GM21423 (cell line): Measurements from ENCODE around the gene MAP3K4.
A peak's percentile ranks its signal among the peaks of the same experiment; 100 is the strongest.
"Not testable (repeated sequence)": the region's sequence is repeated elsewhere in the genome, so short reads cannot be mapped to it uniquely, and the experiment has no call there.

Experiments
- ATAC-seq: cut with Tn5 transposase; IDR thresholded peaks from one replicate; pipeline ENCODE4 v1.9.1; 2021; ENCODE audit warnings: mild to moderate bottlenecking, moderate library complexity; ENCODE audit not compliant: unreplicated experiment

MAP3K4 gene

DNA sequence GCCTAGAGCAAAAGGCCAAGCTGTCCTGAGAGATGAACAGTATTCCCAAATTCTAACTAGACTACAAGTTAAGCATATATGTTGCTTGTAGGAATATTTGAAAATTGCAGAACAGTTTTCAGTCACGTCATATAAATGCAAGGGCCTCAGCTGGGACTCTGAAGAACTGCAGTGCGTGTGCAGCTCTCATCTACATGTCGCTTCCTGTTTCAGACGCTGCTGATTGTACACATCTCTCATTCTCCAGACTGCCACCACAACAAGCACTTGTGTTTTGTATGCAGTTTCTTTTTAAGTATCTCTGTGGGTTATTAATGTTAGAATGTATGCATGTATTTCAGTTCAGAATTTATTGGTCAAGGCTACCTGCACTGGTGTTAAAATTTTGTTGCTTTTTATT is 119.7 kb downstream of the MAP3K4 start:
- no peak for ATAC-seq

GRCh38 chr6:161115468-161115867 is 123.9 kb downstream of the MAP3K4 start:
- ATAC-seq, result no peak

DNA sequence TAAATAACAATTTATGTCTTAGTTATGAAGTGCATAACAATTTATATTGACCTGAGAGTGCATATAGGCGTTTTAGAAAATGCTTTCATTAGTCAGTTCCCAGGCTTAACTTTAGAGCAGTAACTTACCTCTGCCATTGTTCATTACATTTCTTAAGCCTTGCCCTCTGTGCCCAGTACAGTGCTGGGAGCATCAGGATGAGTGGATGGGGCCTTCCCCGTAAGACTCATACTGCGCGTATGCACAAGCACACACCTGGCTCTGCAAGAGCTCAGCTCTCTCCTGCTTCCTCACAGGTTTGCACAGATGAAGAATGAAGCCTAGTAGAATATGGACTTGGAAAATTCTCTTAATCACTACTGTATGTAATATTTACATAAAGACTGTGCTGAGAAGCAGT is 125.0 kb downstream of the MAP3K4 start:
- ATAC-seq, result no peak

DNA sequence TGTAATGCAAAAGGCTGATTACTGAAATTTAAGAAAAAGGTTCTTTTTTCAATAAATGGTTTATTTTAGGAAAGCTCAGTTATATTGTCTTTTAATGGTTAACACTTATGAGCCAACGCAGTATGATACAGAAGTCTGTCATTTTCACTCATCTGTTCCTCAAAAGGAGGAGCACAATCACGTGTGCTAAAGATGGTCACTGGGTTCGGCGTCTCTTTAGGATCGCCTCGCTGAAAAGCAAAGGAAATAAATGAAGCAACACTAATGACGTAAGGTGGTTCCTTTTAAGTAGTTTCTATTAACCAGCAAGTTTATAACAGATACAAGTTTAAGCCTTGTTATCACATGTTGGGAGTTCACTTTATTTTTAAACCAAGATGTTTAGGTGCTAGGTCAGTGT is 125.7 kb downstream of the MAP3K4 start:
- no peak for ATAC-seq

DNA sequence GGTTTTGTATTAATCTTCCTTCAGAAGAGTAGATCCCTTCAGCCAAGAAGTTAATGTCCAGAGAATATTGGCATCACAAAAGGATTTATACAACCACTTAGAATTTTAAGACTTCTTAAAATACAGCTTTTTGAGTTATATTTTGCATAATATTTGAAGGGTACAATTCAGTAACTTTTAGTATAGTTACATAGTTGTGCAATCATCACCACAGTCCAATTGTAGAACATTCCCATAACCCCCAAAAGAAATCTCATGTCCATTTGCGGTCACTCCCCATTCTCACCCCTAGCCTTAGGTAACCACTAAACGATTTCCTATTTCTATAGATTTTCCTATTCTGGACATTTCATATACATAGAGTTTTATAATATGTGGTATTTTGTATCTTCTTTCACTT is 126.4 kb downstream of the MAP3K4 start:
- no peak for ATAC-seq

DNA sequence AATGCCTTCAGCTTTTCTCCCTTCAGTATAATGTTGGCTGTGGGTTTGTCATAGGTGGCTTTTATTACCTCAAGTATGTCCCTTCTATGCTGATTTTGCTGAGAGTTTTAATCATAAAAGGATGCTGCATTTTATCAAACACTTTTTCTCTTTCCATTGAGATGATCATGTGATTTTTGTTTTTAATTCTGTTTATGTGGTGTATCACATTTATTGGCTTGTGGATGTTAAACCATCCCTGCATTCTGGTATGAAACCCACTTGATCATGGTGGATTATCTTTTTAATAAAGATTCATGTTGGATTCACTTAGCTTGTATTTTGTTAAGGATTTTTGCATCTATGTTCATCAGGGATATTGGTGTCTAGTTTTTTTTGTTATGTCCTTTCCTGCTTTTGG is 131.8 kb downstream of the MAP3K4 start:
- not testable (repeated sequence) for ATAC-seq

DNA sequence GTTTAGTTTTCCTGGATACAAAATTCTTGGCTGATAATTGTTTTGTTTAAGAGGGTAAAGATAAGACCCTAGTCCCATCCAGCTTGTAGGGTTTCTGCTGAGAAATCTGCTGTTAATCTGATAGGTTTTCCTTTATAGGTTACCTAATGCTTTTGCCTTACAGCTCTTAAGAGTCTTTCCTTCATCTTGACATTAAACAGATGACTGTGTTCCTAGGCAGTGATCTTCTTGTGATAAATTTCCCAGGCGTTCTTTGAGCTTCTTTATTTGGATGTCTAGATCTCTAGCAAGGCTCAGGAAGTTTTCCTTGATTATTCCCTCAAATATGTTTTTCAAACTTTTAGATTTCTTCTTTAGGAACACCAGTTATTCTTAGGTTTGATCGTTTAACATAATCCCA is 134.0 kb downstream of the MAP3K4 start:
- no peak for ATAC-seq

DNA sequence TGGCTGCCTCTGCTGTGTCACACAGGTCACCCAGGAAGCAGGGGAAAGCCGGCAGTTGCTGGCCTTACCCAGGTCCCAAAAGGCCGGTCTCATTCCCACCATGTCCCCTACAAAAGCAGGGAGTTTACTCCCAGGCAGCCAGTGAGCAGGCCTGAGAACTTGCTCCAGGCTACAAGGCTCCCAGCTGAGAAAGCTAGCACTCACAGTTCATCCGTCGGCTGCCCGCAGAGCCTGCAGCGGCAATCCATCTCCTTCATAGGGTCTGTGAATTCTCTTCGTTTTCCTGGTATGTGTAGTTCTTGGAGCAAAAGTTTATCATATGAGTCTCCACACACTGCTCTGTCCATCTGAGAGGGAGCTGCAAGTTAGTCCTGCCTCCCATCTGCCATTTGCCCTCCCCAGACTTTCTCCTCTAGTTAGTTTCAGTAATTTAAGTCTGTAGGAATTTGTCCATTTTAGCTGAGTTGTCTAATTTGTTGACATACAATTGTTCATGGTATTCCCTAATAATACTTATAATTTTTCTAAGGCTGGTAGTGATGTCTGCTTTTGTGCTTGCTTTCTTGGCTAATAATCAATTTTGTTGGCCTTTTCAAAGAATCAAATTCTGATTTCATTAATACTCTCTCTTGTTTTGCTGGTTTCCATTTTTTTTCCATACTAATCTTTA is 135.6 kb downstream of the MAP3K4 start:
- ATAC-seq, result no peak

DNA sequence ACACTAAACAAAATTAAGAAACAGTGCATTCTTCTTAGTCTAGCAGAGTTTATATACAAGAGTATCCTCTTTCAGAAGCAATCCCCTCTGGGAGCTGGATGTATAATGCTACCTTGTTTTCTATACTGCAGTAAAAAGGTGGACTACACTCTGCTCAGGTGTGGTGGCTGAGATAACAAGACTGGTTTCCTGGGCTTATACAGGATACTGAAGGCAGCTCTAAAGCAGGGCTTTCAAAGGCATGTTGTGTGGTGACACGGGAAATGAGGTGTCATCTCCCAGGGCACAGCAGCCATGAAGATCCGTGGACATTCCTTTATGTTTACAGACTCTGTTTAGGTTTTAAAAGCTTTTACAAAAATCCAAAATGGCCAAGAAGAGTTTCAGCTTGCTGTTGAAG is 136.7 kb downstream of the MAP3K4 start:
- no peak for ATAC-seq

GRCh38 chr6:161128680-161129196 is 137.2 kb downstream of the MAP3K4 start:
- ATAC-seq, result no peak

- no peak for ATAC-seq
Measured at GRCh38 chr6:161130541-161130940, 139.0 kb downstream of the MAP3K4 start.

DNA sequence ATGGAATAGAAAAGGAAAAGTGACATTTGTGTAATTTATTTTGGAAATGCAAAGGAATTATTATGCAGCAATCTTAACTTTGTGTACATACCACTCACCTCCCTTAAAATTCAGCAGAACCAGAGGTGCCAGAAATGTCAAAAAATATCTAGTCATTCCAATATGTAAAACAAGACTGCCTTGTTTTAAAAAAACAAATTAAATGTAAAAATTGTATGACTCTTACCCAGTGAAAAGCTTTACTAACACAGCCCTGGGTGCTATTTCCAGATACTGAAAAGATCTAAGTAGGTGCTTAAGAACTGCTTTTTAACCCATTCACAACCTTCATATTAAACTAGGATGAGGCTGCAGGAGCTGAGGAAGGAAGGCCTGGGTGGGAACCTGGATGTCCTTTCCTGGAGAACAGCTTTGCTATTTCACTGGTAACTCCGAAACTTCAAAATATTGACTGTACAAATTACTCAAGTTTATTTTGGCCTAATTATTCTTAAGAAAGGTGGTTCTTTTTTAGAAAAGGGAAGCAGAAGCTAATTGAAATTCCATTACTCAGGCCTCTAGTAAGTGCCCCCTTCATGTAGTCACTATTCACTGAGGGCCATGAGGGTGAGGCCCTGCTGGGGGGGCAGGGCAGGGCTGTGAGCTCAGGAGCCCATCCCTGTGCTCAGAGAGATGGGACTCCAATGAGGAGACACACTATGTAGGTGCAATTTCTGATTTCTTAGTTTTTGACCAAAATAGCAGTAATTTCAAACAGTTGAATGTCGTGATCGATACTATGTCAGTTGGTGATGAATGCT is 139.6 kb downstream of the MAP3K4 start:
- ATAC-seq, result no peak

DNA sequence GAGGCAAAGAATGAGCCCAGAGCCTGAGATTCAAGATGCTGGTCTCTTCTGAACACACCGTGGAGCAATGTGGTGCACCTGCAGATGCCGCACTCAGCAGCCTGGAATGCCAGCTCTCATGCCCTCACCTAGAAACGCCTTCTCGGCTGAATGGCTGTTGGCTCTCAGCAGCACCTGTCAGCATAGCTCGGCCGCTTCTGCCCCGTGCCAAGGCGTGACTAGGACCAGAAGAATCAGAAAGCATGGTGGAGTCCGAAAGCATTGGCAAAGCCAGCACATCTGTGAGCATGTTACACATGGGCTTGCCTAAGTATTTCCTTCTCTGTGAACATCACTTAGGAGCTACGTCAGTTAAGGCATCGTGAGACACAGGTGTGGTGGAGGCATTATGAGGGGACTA is 140.8 kb downstream of the MAP3K4 start:
- no peak for ATAC-seq

GRCh38 chr6:161133963-161134362 is 142.4 kb downstream of the MAP3K4 start:
- ATAC-seq, result no peak

- no peak for ATAC-seq
Measured at GRCh38 chr6:161134550-161135298, 143.2 kb downstream of the MAP3K4 start.

DNA sequence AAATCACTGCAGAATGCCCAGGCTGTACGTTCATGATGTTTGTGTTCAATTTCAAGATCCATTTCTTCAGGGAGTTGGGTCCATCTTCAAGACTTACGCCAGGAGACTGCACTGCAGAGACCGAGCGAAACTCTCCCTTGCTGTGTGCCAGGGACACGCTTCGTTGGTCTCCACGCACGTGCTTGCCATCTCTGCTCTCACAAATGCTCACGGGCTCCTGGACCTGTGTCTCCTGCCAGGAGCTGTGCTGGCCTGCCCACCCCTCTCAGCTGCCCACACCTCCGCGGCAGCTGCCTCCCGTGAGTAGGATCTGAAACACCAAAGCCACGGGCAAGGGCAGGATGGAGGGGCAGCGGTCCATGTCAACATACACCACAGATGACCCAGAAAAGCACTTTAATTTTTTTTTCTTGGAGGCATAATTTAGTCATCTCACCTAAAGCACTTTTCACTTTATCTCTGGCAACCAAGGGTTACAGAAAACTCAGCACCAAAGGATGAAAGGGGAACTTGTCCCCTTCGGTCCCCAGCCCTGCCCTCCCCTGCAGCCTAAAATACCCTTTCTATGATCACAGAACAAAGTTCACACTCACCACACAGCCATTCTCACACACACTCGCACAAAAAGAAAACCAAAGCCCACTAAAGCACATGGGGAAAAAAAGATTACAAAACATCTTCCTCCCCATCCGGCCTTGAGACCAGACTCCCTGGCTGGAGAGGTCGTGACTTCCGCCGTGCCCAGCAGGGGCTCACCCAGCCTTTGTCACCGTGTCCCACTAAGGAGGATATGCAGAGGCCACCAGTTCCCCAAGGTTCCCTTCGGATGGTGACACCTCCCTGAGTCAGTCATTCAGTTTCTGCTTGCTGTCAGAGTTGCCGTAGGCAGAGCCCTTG is 144.4 kb downstream of the MAP3K4 start:
- ATAC-seq, result peak; percentile 56

GRCh38 chr6:161136655-161137054 is 145.1 kb downstream of the MAP3K4 start:
- no peak for ATAC-seq

- no peak for ATAC-seq
Measured at GRCh38 chr6:161137320-161137719, 145.8 kb downstream of the MAP3K4 start.

DNA sequence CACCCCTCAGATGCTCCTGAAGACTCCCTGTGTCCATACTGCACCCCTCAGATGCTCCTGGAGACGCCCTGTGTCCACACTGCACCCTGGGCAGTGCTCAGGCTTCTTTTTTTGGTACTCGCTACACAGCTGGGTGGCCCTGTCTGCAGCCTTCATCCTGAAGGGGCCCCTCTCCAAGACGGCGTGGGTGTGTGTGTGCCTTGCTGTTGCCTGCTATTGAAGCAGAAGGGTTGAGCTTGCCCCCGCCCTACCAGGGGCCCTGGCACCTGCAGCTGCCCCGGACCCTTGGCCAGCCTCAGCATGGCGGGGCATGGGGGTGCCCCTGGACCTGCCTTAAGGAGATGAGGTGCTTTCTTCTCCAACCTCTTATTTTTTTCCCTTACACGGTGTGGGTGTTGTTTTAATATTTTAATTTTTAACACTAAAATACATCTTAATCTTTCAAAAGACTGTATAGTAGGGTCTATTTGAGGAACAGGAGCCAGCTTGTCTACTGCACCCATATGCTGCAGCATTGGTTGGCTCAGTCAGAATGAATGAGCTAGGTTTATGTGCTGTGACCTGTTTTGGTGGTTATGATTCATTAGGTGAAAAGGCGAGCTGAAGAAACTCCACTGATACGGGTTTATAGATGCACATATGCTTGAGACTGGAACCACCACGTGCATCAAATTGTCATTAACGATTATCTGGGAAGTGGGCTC is 146.4 kb downstream of the MAP3K4 start:
- no peak for ATAC-seq
